HG03354 (cell line): Measurements from ENCODE around the gene QPCT.

Experiments used
- ATAC-seq: cut with Tn5 transposase; IDR thresholded peaks from one replicate; pipeline ENCODE4 v1.9.1; 2021; ENCODE audit warnings: mild to moderate bottlenecking; ENCODE audit not compliant: unreplicated experiment, poor library complexity, severe bottlenecking

The QPCT gene

DNA sequence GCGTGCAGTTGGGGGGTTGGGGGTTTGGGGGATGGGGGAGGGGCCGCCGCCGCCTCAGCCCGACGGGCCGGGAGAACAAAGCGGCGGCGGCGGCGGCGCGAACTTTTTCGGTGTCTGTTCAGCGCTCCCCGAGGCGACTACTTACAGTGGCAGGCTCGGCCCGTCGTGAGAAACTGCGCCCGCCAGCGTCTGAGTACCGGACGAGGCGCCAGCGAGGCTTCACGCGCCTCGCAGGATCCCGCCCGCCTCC lies 20.0 kb upstream of the QPCT start:
- no peak for ATAC-seq

DNA sequence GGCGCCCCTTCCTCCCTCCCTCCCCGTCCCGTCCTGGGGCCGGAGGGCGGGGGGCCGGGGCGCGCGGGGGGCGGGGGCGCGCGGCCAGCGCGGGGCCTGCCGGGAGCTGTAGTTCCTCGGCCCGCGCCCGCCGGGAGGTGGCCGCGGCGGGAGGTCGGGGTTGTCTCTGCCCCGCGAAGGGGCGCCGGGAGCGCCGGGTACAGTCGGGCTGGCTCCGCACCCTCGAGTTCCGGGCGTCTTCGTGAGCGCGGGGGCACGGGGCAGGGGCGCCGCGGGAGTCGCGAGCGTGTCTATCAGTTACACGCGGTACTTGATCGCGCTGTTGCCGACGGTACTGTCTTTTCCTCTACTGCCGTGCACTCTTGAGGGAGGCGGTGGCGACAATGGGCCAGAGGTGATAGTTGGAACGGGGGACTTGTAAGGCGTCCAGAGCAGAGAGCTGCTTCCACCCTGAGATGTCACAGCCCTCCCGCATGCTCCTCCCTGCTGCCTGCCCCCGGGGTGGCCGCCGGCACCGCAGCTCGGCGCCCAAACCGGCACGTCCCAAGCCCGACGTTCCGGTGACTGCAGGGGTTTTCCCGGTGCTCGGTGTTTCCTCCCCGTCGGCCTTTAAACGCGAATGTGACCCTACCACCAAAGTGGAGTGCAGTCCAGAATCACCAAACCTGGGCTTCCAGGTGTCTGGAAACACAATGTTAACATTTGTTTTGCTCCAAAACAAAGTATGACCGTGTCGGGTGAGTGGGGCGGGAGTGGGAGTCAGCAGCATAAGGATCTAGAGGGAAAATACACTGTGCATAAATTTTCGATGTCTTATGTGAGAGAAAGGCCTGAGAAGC lies 19.4 kb upstream of the QPCT start, which contains the start of gene PRKD3:
TSS of gene PRKD3 (minus strand) at position 48 of the 839 bp plus-strand sequence. CDS start 8,309 bp downstream, outside the sequence.
- peak; percentile 78 for ATAC-seq

DNA sequence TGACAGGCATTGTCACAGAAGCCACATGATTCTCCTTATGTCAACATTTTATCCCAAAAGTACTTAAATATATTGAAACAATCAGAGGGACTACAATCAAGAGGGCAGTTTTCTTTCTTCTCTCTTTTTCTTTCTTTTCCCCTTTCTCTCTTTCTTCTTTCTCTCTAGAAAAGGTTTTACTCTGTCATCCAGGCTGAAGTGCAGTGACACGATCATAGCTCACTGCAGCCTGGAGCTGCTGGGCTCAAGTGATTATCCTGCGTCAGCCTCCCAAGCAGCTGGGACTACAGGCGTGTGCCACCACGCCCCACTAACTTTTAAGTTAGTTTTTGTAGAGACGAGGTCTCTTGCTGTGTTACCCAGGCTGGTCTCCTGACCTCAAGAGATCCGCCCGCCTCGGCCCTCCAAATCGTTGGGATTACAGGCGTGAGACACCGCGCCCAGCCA lies 18.8 kb upstream of the QPCT start:
- no peak for ATAC-seq

DNA sequence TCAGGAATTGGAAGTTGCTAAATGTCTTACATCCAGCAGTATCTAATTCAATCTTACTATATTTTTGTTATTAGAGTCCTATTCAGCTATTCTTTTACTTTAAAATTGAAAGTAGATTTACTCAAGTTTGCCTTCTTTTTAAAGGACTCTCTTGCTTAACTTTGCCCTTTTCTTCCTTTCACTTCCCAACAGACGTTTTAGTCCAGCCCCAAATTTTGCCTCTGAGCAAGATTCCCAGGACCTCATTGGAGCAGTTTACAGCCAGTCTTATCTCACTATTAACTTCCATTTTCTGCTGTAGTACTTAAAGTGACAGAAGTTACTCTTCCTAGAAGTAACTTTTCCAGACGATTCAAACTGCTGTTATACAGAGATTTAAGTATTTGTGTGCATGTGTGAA lies 18.1 kb upstream of the QPCT start:
- ATAC-seq: no peak

DNA sequence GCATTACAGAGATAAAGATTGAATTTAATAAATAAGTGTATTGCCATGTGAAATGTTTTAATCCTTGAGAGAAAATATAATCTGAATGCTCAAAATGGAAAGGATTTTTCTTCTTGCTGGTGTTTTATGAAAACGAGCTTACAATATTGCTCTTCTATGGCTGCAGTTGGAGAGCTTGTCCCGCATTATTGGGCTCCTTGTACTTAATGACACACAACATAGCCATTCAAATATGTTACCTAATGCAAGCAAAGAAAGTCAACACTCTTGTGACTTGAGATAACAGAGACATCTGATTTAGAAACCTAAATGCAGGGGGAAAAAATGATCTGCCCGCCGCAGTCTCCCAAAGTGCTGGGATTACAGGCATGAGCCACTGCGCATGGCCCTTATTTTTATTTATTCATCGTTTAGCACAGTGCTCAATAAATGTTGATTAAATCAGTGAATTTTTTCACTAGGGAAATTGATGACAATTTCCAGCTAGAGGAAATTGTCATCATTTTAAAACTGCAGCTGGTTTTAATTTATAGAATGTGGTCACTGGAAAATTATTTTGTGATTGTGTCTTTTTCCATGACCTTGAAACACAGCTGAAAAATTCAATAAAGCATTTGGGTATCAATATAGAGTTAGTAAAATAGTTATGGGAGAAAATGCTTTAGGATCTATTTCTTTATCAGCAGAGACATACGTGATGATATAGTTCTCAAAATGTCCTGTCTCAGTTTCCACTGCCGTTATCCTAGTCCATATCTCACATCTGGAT lies 17.4 kb upstream of the QPCT start:
- no peak for ATAC-seq

DNA sequence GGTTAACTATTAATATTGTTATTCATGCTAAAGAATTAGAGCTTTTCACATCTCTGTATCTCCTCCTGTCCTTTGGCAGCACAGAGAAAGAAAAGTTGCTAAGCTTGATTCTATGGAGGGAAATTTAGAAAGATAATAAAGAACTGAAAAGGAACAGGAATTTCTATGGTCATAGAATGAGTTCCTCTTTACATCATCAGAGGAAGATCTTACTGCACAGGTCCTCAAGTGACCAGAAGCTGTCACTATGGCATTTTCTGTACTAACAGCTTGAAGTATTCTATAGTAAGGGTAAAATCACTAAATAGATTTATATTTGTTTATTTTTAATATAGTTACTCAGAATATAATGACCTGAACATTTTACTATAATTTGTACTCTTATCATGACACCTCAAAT lies 13.7 kb upstream of the QPCT start:
- ATAC-seq: no peak

DNA sequence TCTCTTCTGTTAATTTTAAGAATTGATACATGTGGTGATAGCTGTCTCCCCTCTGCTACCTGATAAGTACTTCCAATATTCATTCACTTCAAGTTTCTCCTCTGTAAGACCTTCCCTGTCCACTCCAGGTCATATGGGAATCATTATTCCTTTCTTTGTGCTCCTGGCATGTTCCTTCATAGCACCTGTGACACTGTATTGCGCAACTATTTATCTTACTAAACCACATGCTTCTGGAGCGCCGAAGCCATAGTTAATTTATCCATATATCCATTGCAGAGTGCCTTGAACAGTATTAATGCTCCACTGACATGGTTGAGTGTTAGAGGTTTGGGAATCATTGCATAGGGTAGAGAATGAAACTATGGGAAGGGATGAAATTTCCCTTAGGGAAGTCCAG lies 11.9 kb upstream of the QPCT start:
- no peak for ATAC-seq

DNA sequence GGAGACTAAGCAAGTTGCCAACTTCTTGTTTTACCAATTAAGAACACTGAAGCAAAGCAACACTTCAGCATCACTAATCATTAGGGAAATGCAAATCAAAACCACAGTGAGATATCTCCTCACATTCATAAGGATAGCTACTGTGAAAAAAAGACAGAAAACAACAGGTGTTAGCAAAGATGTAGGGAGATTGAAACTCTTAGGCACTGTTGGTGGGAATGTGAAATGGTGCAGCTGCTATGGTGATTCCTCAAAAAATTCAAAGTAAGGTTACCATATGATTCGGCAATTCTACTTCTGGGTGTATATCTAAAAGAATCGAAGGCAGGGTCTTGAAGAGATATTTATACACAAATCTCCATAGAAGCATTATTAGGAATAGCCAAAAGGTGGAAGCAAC lies 11.2 kb upstream of the QPCT start:
- no peak for ATAC-seq

DNA sequence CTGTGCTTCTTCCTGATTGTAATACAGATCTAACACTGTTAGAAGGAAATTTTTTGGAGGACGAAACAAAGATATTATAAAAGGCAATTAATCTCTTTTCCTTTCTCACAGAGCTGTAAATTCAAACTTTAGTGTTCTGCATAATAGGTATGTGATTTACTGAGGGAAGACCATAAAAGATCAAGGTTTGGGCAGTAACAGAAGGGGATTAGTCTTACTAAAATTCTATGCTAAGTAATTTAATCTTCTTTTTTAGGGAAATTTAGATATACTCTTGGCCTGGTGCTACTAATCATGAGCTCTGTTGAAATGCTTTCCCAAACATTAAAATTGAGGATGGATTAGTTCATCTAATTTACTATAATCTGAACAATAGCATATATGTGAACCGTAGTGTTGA lies 8.8 kb upstream of the QPCT start:
- ATAC-seq: no peak

DNA sequence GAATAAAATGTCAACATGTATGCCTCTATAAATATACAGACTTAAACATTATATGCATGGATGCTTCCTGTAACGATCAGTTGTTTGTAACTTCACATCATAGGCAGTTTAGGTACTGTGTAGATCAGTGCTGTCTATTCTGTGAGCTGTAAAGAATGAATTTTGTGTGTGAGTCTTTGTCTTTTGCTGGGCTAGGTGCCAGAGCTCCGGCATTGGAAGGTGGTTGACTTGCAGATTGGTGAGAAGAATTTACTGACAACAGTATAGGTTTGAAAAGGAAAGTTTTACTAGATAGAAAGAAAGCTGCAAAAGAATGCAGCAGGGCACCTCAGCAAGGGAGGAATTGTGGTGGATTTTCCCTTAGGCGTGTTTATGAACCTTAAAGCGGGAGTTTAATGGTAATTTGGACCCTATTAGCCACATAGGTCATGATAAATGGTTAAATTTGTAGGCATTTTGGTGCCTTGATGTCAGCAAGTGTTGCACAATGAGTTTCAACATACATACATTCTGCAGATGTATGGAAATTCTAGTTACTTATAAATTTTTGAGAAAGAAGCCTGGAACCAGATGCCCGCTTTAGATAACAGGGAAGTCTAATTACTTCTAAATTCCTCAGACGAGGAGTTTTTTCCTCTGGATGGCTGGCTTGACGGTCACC lies 6.7 kb upstream of the QPCT start:
- ATAC-seq: no peak

DNA sequence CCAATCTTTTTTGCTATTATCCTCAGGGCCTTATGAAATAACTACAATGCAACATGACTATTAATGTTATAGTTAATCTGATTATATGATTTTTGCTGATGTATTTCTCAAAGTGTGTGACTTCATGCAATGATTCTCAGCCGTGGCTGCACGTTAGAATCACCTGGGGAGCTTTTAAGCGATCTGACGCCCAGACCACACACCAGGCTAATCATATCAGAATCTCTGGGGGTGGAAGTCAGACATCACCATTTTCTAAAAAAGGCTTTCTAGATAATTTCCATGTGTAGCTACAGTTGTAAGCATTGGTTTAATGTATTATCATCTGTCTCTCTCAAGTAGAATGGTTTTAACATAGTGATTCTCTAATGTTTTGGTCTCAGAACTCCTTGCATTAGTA lies 5.5 kb upstream of the QPCT start:
- no peak for ATAC-seq

DNA sequence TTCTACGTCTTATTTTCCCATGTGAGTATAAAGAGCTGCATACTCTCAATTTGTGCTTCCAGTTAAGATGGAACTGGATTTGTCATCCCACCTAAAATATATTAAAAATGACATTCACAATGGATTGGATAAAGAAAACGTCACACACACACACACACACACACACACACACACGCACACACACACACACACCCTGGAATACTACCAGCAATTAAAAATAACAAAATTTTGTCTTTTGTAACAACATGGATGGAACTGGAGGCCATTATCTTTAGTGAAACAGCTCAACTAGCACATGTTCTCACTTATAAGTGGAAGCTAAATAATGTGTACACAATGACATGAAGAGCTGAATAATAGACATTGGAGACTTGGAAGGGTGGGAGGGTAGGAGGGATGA lies 3.8 kb upstream of the QPCT start:
- no peak for ATAC-seq

DNA sequence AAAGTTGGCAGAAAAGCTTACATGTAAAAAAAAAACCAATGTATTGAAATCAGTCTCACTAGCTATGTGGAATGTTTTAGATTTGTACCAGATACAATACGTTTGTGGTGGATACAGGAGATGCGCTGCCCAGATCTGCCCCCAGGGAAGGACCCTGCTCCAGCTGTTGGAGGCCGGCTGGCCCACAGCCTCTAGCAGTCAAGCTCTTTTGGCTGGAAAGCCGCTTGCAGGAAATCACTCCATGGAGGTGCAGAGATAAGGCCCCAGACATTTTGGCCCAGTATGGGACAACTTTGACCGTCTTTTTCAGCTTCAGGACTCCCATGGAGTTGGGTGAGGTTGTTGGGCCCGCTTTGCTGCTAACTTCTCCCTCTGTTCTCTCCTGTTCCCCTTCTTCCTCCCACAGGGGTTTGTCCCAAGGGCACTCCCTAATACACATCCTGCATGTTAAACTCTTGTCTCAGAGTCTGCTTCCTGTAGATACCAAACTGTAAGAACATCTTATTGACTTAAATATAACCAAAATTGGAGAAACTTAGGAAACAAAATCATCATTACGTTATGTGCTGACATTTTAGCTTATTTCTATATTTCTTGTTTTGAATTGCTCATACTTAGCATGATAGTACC lies 1.7 kb upstream of the QPCT start:
- ATAC-seq: no peak

DNA sequence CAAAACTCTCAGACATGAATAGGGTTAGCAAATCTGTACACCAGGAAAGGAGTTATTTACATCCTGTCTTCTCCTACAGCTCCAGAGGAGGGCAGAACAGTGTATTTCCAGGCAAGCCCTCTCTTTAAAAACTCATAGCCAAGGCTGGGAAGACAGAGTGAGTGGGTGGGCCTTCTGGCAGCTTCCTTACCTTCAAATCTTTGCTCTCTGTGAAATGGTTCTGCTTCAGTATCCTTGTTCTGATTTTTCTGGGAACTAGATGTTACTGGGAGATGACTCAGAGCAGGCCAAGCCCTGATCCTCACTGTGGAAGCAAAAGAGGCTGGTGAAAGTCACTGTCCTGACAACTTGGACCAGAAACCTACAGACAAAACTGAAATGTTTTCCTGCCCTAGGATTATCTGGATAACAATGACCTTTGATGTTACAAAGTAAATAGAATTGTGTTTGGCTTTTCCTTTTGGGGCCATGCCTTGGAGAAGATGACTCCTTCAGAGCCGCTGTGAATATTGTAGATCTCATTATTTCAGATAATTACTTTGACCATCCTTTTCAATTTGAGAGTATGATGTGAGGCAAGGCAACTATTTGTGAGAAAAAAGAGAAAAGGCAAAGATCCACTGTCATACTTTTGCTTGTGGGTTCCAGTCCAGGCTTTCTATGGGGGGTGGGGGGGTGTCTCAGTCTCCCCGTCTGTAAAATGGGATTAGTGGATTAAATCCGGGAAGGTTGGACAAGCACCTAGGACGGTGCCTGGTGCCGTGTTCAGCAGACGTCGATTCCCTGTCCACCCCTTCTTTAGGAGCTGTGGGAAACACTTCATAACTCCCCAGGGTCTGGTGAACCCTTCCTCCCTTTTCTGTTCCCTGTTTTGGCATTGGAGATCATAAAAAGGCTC lies 644 bp upstream of the QPCT start:
- no peak for ATAC-seq

DNA sequence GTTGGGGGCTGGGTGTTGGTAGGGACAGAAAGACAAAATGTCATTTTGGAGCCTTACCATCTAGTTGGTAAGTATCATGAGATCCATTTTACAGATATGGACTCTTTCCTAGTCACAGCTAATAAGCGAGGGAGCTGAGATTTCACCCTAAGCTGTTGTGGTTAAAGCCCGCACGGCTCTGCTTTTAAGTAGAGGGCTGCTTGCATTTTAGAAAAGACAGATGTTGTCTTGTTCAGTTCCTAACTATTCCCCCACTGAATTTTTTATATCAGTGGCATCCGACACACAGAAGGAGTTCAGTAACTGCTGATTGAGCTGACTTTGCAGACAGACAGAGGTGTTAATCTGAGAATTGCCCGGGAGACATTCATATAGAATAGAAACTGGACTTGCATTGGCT lies 3.7 kb downstream of the QPCT start:
- no peak for ATAC-seq

DNA sequence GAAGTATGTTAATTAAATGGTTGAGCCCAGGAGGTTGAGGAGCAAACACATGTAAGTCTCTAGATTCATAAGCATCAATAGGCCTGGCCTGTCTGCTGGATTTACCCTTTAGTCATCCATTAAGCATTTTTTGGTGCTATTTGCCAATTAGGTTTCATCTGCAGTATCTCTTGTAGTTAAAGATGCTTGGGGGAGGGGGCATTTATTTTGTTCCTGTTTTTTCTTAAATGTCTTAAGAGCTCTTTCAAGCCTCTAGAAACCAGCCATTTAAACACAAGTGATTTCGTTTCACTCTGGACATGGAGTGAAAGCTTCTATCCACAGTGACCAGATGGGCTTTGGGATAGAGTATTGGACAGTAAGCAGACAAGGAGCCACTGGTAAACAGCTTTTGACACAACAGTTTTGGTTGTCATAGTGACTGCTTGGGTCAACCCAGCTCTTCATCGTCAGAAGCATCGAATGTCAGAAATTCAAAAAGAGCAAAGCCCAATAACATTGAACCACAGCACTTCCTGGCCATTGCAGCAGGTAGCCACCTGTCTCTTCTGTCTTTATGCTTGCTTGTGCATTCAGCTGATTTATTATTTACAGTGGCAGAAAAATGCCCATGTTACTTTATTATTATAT lies 4.9 kb downstream of the QPCT start:
- peak; percentile 70 for ATAC-seq

DNA sequence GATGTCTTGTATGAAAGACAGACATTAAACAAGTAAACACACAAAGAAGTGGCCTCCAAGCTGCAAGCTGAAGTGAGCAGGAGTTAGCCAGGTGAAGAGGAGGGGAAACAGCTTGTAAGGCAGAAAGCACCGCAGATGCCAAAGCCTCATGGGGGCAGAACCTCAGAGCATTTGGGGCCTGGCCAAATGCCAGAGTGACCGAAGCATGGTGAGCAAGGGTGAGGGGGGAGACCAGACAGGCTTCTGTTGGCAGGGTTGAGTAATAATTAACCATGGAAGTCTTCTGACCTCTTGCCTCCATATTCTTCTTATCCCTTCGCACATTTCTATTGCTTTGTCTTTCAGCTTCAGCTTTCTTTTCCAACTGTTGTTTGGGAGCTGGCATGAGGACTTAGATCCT lies 5.6 kb downstream of the QPCT start:
- peak; percentile 74 for ATAC-seq

DNA sequence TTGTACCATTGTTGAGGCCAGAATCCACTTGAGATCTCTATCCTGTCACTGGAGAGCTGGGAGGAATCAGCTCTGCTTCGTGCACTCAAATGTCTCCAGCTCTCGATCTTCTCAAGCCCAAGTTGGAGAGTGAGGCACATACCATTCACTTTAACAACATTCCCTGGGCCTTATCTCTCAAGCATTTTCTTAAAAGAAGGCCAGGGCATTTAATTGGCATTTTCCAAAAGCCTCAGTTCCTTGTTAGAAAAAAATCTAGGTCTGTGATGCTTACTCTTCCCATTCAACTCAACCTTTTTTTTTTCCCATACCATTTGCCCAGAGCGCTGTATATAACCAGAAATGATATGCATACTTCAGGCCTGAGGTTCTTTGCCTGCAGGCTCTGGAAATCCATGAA lies 10.1 kb downstream of the QPCT start:
- no peak for ATAC-seq

DNA sequence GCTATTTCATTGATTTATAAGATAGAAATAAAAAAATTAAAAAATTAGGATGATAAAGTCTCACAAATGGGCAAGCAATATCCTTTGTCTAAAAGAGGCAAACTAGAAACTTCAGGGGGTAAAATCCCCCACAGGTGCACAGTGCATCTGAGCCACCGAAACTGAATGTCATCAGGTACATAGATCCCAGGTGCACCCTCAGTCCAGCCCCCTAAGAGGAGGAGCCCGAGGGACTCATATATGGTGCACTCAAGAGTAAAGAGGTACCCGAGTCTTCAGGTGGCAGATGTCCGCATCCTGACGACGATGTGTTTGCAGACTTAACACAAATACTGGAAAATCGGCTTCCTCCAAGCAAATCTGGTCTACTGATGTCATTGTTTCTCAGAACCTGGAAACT lies 11.3 kb downstream of the QPCT start:
- no peak for ATAC-seq
